ENCODE data around the gene REEP1. TPM values are rescaled to one million over a fixed set of nuclear protein-coding genes. Genes with fewer than 3 reads are reported as not detected.

The REEP1 gene
- total RNA-seq, 1 experiment from 2014 or later, result 0.31 TPM

DNA sequence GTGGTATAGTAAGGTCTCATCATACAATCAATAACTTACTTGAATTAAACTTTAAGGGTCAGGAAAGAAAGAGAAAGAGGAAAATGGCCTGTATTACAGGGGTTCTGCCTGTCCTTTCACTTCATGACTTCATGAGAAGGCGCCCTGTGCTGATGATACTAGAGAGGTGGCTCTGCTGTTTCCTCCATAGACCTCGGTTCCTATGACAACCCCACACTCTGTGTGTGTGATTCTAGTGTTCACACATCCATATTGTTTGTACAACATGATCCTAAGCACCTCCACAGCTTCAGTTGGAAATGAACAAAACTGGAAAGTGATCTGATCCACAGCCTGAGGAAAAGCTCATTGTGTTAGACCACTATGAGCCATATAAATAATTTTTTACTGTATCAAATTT, 7.0 kb upstream of the REEP1 start:
- Histone ChIP-seq H4K20me1 (ENCODE audit: insufficient read depth) (no peaks in the 10 kb centered on the region), H3K4me3 (no peak overlapping the region), H3K79me2 (ENCODE audit: low read depth) (no peaks in the 10 kb centered on the region), H3K27me3 (ENCODE audit: insufficient read depth, low read depth) (peaks cover 41% of the 10 kb centered on the region), H3K9me2 (ENCODE audit: insufficient read depth) (no peaks in the 10 kb centered on the region; the same call in 1 of the 2 replicates), H3K27ac (no peak overlapping the region), H3K9me3 (ENCODE audit: insufficient read depth, low read depth) (no peaks in the 10 kb centered on the region), H3K4me2 (no peak overlapping the region), H3K4me1 (replicated peaks; ENCODE audit: insufficient read depth) (no peaks in the 10 kb centered on the region), H2AFZ (no peak overlapping the region), H3F3A (ENCODE audit: insufficient read depth, low read depth) (no peaks in the 10 kb centered on the region), H3K36me3 (ENCODE audit: low read depth) (no peaks in the 10 kb centered on the region)
- TF ChIP-seq, protein P1, sequence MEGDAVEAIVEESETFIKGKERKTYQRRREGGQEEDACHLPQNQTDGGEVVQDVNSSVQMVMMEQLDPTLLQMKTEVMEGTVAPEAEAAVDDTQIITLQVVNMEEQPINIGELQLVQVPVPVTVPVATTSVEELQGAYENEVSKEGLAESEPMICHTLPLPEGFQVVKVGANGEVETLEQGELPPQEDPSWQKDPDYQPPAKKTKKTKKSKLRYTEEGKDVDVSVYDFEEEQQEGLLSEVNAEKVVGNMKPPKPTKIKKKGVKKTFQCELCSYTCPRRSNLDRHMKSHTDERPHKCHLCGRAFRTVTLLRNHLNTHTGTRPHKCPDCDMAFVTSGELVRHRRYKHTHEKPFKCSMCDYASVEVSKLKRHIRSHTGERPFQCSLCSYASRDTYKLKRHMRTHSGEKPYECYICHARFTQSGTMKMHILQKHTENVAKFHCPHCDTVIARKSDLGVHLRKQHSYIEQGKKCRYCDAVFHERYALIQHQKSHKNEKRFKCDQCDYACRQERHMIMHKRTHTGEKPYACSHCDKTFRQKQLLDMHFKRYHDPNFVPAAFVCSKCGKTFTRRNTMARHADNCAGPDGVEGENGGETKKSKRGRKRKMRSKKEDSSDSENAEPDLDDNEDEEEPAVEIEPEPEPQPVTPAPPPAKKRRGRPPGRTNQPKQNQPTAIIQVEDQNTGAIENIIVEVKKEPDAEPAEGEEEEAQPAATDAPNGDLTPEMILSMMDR (conservative IDR thresholded peaks at IDR 0.05), result no peak
- no peak for TF ChIP-seq EZH2 (IDR thresholded peaks at IDR 0.05; ENCODE audit: low read depth)
- no TSS peak for BruUV-seq (replicated peaks)
- intact Hi-C loops (cut with micrococcal nuclease; ENCODE audit: unreplicated experiment), result no loop called here
- CTCF ChIA-PET, result no interaction called here
- no peak for DNase-seq
- POLR2A ChIA-PET (ENCODE audit: unreplicated experiment), result no interaction called here

DNA sequence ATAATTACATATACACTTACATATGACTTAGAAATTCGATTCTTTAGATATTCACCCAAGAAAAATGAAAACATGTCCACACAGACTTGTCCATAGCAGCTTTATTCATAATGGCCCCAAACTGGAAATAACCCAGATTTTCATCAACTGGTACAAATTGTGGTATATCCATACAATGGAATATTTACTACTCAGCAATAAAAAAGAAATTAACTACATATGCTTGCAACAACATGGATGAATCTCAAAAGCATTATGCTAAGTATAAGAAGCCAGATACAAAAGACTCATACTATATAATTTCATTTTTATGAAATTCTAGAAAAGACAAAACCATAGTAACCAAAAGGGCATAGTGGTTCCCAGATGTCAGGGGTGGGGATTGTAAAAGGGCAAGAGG, 5.1 kb upstream of the REEP1 start:
- POLR2A ChIA-PET (ENCODE audit: unreplicated experiment), result no interaction called here
- BruUV-seq (replicated peaks), result no TSS peak
- no peak for TF ChIP-seq EZH2 (IDR thresholded peaks at IDR 0.05; ENCODE audit: low read depth)
- TF ChIP-seq, protein P1 (conservative IDR thresholded peaks at IDR 0.05), result no peak
- no peaks in the 10 kb centered on the region for H3F3A ChIP-seq (ENCODE audit: insufficient read depth, low read depth)
- no peaks in the 10 kb centered on the region for H3K4me1 ChIP-seq (replicated peaks; ENCODE audit: insufficient read depth)
- no peak overlapping the region for H3K4me2 ChIP-seq
- no peaks in the 10 kb centered on the region for H3K9me3 ChIP-seq (ENCODE audit: insufficient read depth, low read depth)
- no peaks in the 10 kb centered on the region for H4K20me1 ChIP-seq (ENCODE audit: insufficient read depth)
- no peaks in the 10 kb centered on the region; the same call in 1 of the 2 replicates for H3K9me2 ChIP-seq (ENCODE audit: insufficient read depth)
- no peaks in the 10 kb centered on the region for H3K36me3 ChIP-seq (ENCODE audit: low read depth)
- H3K27me3 ChIP-seq (ENCODE audit: insufficient read depth, low read depth), result peaks cover 49% of the 10 kb centered on the region
- DNase-seq, result no peak
- H3K4me3 ChIP-seq, result no peak overlapping the region
- intact Hi-C loops (cut with micrococcal nuclease; ENCODE audit: unreplicated experiment), result no loop called here
- H3K79me2 ChIP-seq (ENCODE audit: low read depth), result no peaks in the 10 kb centered on the region
- CTCF ChIA-PET, result no interaction called here
- no peak overlapping the region for H3K27ac ChIP-seq
- no peak overlapping the region for H2AFZ ChIP-seq

DNA sequence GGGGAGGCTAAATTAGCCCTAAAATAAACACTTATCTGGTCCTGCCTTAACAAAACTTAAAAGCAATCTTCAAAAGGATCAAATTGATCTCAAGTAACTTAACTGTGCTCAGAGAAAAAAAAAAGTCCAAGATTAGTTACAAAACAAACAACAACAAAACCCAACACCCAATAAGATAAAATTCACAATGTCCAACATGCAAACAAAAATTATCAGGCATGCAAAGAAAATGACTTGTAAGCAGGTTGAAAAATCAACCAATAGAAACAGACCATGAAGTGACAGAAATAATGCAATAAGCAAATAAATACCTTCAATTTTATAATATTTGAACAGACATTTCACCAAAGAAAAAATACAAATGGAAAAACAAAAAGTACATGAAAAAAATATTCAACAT, 4.0 kb upstream of the REEP1 start:
- H3F3A ChIP-seq (ENCODE audit: insufficient read depth, low read depth), result no peaks in the 10 kb centered on the region
- CTCF ChIA-PET, result no interaction called here
- TF ChIP-seq, protein P1 (conservative IDR thresholded peaks at IDR 0.05), result no peak
- no peak for TF ChIP-seq EZH2 (IDR thresholded peaks at IDR 0.05; ENCODE audit: low read depth)
- H3K4me1 ChIP-seq (replicated peaks; ENCODE audit: insufficient read depth), result no peaks in the 10 kb centered on the region
- BruUV-seq (replicated peaks), result no TSS peak
- no peaks in the 10 kb centered on the region for H3K36me3 ChIP-seq (ENCODE audit: low read depth)
- H3K27ac ChIP-seq, result no peak overlapping the region
- no peak overlapping the region for H2AFZ ChIP-seq
- H3K9me3 ChIP-seq (ENCODE audit: insufficient read depth, low read depth), result no peaks in the 10 kb centered on the region
- no peak overlapping the region for H3K4me3 ChIP-seq
- intact Hi-C loops (cut with micrococcal nuclease; ENCODE audit: unreplicated experiment), result no loop called here
- POLR2A ChIA-PET (ENCODE audit: unreplicated experiment), result interaction anchor here (0.5 kb wide), 1 partner anchor 156 kb away, joined by 3 read pairs; no protein-coding TSS in a partner anchor
- H3K9me2 ChIP-seq (ENCODE audit: insufficient read depth), result no peaks in the 10 kb centered on the region; the same call in 1 of the 2 replicates
- no peaks in the 10 kb centered on the region for H4K20me1 ChIP-seq (ENCODE audit: insufficient read depth)
- H3K79me2 ChIP-seq (ENCODE audit: low read depth), result no peaks in the 10 kb centered on the region
- peaks cover 49% of the 10 kb centered on the region for H3K27me3 ChIP-seq (ENCODE audit: insufficient read depth, low read depth)
- H3K4me2 ChIP-seq, result no peak overlapping the region
- no peak for DNase-seq

All from PC-9 (cell line).